ENCODE data around the gene PCGF1. TPM values are rescaled to one million over a fixed set of nuclear protein-coding genes. Genes with fewer than 3 reads are reported as not detected.

Gene PCGF1
- total and polyA plus RNA-seq, 2 of the 13 experiments (the other 11 are each of a cell fraction or from before 2014, with no cell fraction given), result 20.4 to 22.6 TPM

DNA sequence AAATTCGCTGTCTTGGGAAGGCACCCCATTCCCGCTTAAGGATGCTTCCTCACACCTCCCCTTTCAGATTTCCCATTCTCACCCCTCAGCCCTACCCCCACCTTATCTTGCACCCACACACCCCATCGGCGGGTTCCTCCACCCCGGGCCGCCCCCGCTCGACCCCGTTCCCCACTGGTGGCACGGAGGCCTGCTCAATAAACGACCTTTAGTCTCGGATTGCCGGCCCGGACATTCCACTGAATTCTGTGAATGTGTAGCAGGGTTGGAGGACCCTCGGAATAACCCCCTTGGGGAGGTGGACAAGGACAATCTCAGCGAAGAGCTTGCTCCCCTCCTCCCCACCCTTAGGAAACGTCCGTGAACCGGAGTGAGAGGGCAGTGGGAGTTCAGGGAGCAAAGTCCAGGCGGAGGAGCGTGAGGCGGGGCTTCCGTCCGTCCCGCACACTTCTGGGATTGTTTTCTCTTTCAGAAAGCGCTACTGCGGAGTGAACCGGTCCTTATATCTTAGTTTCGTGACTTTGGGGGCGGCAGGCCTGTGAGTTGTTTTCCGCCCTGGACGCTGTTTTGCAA lies 5.3 kb downstream of the PCGF1 start (continued):
- TF ChIP-seq MYPOP (CRISPR knock-in tag; IDR thresholded peaks at IDR 0.05), result no peak
- no peak for TF ChIP-seq EHMT2 (IDR thresholded peaks at IDR 0.05; ENCODE audit: borderline replicate concordance, low read depth, low read length)
- no peak for TF ChIP-seq RNF2 (conservative IDR thresholded peaks at IDR 0.05; ENCODE audit: low read depth)
- peak; percentile 82; the same call in 1 of the 2 replicates for TF ChIP-seq TAF1 (CRISPR knock-in tag; IDR thresholded peaks at IDR 0.05)
- no peak for TF ChIP-seq BRCA1 (CRISPR knock-in tag; IDR thresholded peaks at IDR 0.05)
- TF ChIP-seq TCF7L2 (IDR thresholded peaks at IDR 0.05; ENCODE audit: low read depth, low read length), result no peak
- no peak for TF ChIP-seq ISX (CRISPR knock-in tag; conservative IDR thresholded peaks at IDR 0.05)
- no peak for TF ChIP-seq SP1 (IDR thresholded peaks at IDR 0.05)
- peak; percentile 68; the same call in 1 of the 2 replicates for TF ChIP-seq SP1 (CRISPR knock-in tag; IDR thresholded peaks at IDR 0.05)
- TF ChIP-seq BHLHE40 (IDR thresholded peaks at IDR 0.05; ENCODE audit: low read length), result no peak
- TF ChIP-seq ZFP62 (CRISPR knock-in tag; IDR thresholded peaks at IDR 0.05), result no peak
- TF ChIP-seq, protein P1, sequence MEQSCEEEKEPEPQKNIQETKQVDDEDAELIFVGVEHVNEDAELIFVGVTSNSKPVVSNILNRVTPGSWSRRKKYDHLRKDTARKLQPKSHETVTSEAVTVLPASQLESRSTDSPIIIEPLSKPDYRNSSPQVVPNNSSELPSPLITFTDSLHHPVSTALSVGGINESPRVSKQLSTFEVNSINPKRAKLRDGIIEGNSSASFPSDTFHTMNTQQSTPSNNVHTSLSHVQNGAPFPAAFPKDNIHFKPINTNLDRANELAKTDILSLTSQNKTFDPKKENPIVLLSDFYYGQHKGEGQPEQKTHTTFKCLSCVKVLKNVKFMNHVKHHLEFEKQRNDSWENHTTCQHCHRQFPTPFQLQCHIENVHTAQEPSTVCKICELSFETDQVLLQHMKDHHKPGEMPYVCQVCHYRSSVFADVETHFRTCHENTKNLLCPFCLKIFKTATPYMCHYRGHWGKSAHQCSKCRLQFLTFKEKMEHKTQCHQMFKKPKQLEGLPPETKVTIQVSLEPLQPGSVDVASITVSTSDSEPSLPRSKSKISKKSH (CRISPR knock-in tag; IDR thresholded peaks at IDR 0.05; ENCODE audit: borderline replicate concordance), result 0 out of 2 replicates have a peak, but pooled peaks have one; percentile 7
- TF ChIP-seq ZNF598 (CRISPR knock-in tag; IDR thresholded peaks at IDR 0.05; ENCODE audit: borderline replicate concordance), result no peak
- TF ChIP-seq ZNF230 (CRISPR knock-in tag; IDR thresholded peaks at IDR 0.05), result no peak
- 0 out of 2 replicates have a peak, but pooled peaks have one; percentile 64 for TF ChIP-seq ZFP1 (CRISPR knock-in tag; IDR thresholded peaks at IDR 0.05)
- TF ChIP-seq, protein P2, sequence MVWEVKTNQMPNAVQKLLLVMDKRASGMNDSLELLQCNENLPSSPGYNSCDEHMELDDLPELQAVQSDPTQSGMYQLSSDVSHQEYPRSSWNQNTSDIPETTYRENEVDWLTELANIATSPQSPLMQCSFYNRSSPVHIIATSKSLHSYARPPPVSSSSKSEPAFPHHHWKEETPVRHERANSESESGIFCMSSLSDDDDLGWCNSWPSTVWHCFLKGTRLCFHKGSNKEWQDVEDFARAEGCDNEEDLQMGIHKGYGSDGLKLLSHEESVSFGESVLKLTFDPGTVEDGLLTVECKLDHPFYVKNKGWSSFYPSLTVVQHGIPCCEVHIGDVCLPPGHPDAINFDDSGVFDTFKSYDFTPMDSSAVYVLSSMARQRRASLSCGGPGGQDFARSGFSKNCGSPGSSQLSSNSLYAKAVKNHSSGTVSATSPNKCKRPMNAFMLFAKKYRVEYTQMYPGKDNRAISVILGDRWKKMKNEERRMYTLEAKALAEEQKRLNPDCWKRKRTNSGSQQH (CRISPR knock-in tag; IDR thresholded peaks at IDR 0.05; ENCODE audit: low read depth), result no peak; the same call in 1 of the 2 replicates
- TF ChIP-seq TAF15 (IDR thresholded peaks at IDR 0.05; ENCODE audit: low read depth, low read length, poor library complexity, severe bottlenecking), result no peak
- no peak for TF ChIP-seq ZNF720 (CRISPR knock-in tag; IDR thresholded peaks at IDR 0.05)
- TF ChIP-seq ZBTB46 (CRISPR knock-in tag; IDR thresholded peaks at IDR 0.05; ENCODE audit: borderline replicate concordance), result peak; percentile 68; the same call in 1 of the 2 replicates
- TF ChIP-seq ZNF224 (CRISPR knock-in tag; IDR thresholded peaks at IDR 0.05), result no peak
- TF ChIP-seq ZNF792 (CRISPR knock-in tag; IDR thresholded peaks at IDR 0.05), result peak; percentile 94
- TF ChIP-seq CENPBD1 (CRISPR knock-in tag; IDR thresholded peaks at IDR 0.05; ENCODE audit: borderline replicate concordance, low read depth), result no peak
- TF ChIP-seq ZNF382 (CRISPR knock-in tag; IDR thresholded peaks at IDR 0.05; ENCODE audit: borderline replicate concordance), result no peak
- TF ChIP-seq MAF1 (CRISPR knock-in tag; IDR thresholded peaks at IDR 0.05; ENCODE audit: borderline replicate concordance), result no peak
- TF ChIP-seq EP300 (IDR thresholded peaks at IDR 0.05; ENCODE audit: low read depth in 2 of 2, low read length in 2 of 2), result peak; percentile 73; a peak in 3 of 4 replicates
- TF ChIP-seq EP300 (CRISPR knock-in tag; IDR thresholded peaks at IDR 0.05; ENCODE audit: borderline replicate concordance), result peak; percentile 75
- TF ChIP-seq NRL (CRISPR knock-in tag; IDR thresholded peaks at IDR 0.05; ENCODE audit: borderline replicate concordance), result no peak
